GM12878 (cell line): Measurements from ENCODE around the gene SLC31A2. TPM values are rescaled to one million over a fixed set of nuclear protein-coding genes. Genes with fewer than 3 reads are reported as not detected.

Source experiments
- ATAC-seq: fragments of 200-7000 bp; cut with Tn5 transposase; 3 replicates; pipeline ENCODE4 v1.9.1; 2020; ENCODE audit warnings: mild to moderate bottlenecking, moderate library complexity
- BruUV-seq: library from RNA; stranded (reverse); fragments of 400-500 nt; replicated peaks from 2 replicates; lab custom pipeline; 2021; lab: Mats Ljungman, UMichigan
- CTCF ChIA-PET: fragments of 300-600 bp; sonication (Branson Sonifier 250); formaldehyde crosslinking; extraction: SDS; loops from one replicate; lab custom pipeline; 2021; ENCODE audit warnings: inconsistent platforms; lab: Yijun Ruan, JAX
- POLR2A ChIA-PET: fragments of 350-600 bp; formaldehyde crosslinking; extraction: SDS; loops from one replicate; lab custom pipeline; 2021; ENCODE audit warnings: inconsistent platforms; lab: Charles Lee
- RAD21 ChIA-PET: fragments of 300-600 bp; sonication (Branson Sonifier 250); formaldehyde crosslinking; loops from one replicate; lab custom pipeline; 2023; ENCODE audit warnings: antibody characterized with exemption; ENCODE audit not compliant: unreplicated experiment; lab: Charles Lee
- SMC1A ChIA-PET: fragments of 300-600 bp; sonication (Branson Sonifier 250); formaldehyde crosslinking; loops from one replicate; lab custom pipeline; 2023; ENCODE audit not compliant: unreplicated experiment, uncharacterized antibody; lab: Charles Lee
- DNase-seq: peaks from one replicate; pipeline ENCODE4 v3.0.0-alpha.2; 2011; ENCODE audit warnings: low read depth, low spot score
- FAIRE-seq: peaks from 3 replicates; lab custom pipeline; 2011; peaks lifted over from hg19 to GRCh38; lab: Jason Lieb, UNC
- H2AFZ ChIP-seq: 2 replicates; pipeline ENCODE4 v1.6.0; 2011; ENCODE audit warnings: low read depth, low read length, control low read depth; ENCODE audit not compliant: control insufficient read depth
- H3K27ac ChIP-seq: 2 replicates; pipeline ENCODE4 v1.5.1; 2011; ENCODE audit warnings: control low read depth; ENCODE audit not compliant: control insufficient read depth, insufficient read depth
- H3K27me3 ChIP-seq, 2 experiments: replicated peaks in 1 of 2; 2 replicates each; pipeline versions ENCODE4 v1.6.0 to v1.6.1; 2011; ENCODE audit warnings: low read length in 1 of 2; ENCODE audit not compliant: control insufficient read depth in 2 of 2, insufficient read depth in 2 of 2
- H3K36me3 ChIP-seq, 2 experiments: 2 replicates each; pipeline ENCODE4 v1.5.1; 2011; ENCODE audit warnings: low read length in 1 of 2; ENCODE audit not compliant: control insufficient read depth in 2 of 2, insufficient read depth in 2 of 2
- H3K4me1 ChIP-seq: 2 replicates; pipeline ENCODE4 v1.6.1; 2011; ENCODE audit warnings: mild to moderate bottlenecking, low read length, moderate library complexity, mixed read lengths; ENCODE audit not compliant: control insufficient read depth, insufficient read depth
- H3K4me2 ChIP-seq: 2 replicates; pipeline ENCODE4 v1.6.0; 2011; ENCODE audit warnings: control low read depth; ENCODE audit not compliant: control insufficient read depth, insufficient read depth
- H3K4me3 ChIP-seq: fragments of 200-600 bp; sonication (generic); 2 replicates; pipeline ENCODE4 v1.5.1; 2016
- H3K79me2 ChIP-seq: 2 replicates; pipeline ENCODE4 v1.6.0; 2011; ENCODE audit warnings: low read length; ENCODE audit not compliant: control insufficient read depth, insufficient read depth
- H3K9ac ChIP-seq: 2 replicates; pipeline ENCODE4 v1.8.0; 2011; ENCODE audit warnings: low read length, control low read depth, mixed read lengths; ENCODE audit not compliant: control insufficient read depth, insufficient read depth
- H3K9me3 ChIP-seq: replicated peaks from 3 replicates; pipeline ENCODE4 v1.5.1; 2011; ENCODE audit warnings: mild to moderate bottlenecking, low read length; ENCODE audit not compliant: control insufficient read depth, insufficient read depth
- H4K20me1 ChIP-seq: 2 replicates; pipeline ENCODE4 v1.6.0; 2011; ENCODE audit not compliant: control insufficient read depth, insufficient read depth
- BACH1 ChIP-seq: fragments of 450-650 bp; IDR thresholded peaks from 2 replicates; pipeline ENCODE4 v1.6.1; 2017; ENCODE audit warnings: mild to moderate bottlenecking, borderline replicate concordance
- BCL11A ChIP-seq: IDR thresholded peaks from 2 replicates; pipeline ENCODE4 v1.6.1; 2011; ENCODE audit warnings: low read depth, low read length
- HDAC6 ChIP-seq: fragments of 200-600 bp; sonication (generic); IDR thresholded peaks from one replicate; pipeline ENCODE4 v1.8.0; 2017; ENCODE audit warnings: antibody characterized with exemption; ENCODE audit not compliant: unreplicated experiment
- HSF1 ChIP-seq: fragments of 150-350 bp; IDR thresholded peaks from 2 replicates; pipeline ENCODE4 v1.6.1; 2014; ENCODE audit warnings: mild to moderate bottlenecking, low read depth, low read length
- NR2C2 ChIP-seq: IDR thresholded peaks from 2 replicates; pipeline ENCODE4 v1.6.1; 2011; ENCODE audit warnings: borderline replicate concordance, low read depth; ENCODE audit not compliant: control insufficient read depth, insufficient read length
- RFX5 ChIP-seq: IDR thresholded peaks from 2 replicates; pipeline ENCODE4 v1.6.1; 2011; ENCODE audit warnings: low read depth, low read length, improper control_type of control experiment
- SMC3 ChIP-seq: IDR thresholded peaks from 2 replicates; pipeline ENCODE4 v1.6.1; 2011; ENCODE audit warnings: low read length, improper control_type of control experiment, borderline replicate concordance
- SUPT20H ChIP-seq: IDR thresholded peaks from 2 replicates; pipeline ENCODE4 v1.6.1; 2011; ENCODE audit warnings: low read depth, mild to moderate bottlenecking, low read length, moderate library complexity, borderline replicate concordance; ENCODE audit not compliant: control insufficient read depth
- TAF1 ChIP-seq: IDR thresholded peaks from 2 replicates; pipeline ENCODE4 v1.6.1; 2011; ENCODE audit warnings: mild to moderate bottlenecking, low read depth, low read length, borderline replicate concordance
- ZNF592 ChIP-seq: fragments of 450-650 bp; IDR thresholded peaks from 2 replicates; pipeline ENCODE4 v1.6.1; 2017; ENCODE audit warnings: mild to moderate bottlenecking, moderate library complexity
- WGBS: methylation state at CpG from one replicate; pipeline ENCODE4 v1.1.6; 2016; ENCODE audit warnings: low lambda C conversion rate; ENCODE audit not compliant: insufficient replicate concordance, insufficient coverage; ENCODE audit errors: missing lambda C conversion rate; 5-methylcytosine and 5-hydroxymethylcytosine counted together
- in situ Hi-C: fragments of 300-500 bp; cut with MboI; formaldehyde crosslinking; loops from 9 replicates; pipeline ENCODE4 v1.14.3; 2018; ENCODE audit warnings: mixed read lengths
- intact Hi-C: fragments of 100-400 bp; cut with micrococcal nuclease; formaldehyde crosslinking; loops from one replicate; pipeline ENCODE4 v1.14.2; 2022; ENCODE audit not compliant: unreplicated experiment
- polyA plus RNA-seq, 11 experiments: library from polyadenylated mRNA; depleted of rRNA in 4 of 11; unstranded in 6 of 11; stranded (reverse) in 5 of 11; fragments of >200 nt; fragmentation: Nextera tagmentation in 4 of 11; fragmentation: Illumina TruSeq in 1 of 11; extraction: Ambion mirVana in 4 of 11; extraction: Trizol in 1 of 11; gene quantifications; 1 replicate in 1 of 11; 2 replicates in 10 of 11; pipeline versions ENCODE4 v1.2.1 to v1.2.3, GENCODE V29; 2011 to 2016; ENCODE audit warnings: inconsistent platforms in 2 of 11, missing spikeins in 2 of 11, low read depth in 1 of 11
- total RNA-seq, 4 experiments: library from RNA; depleted of rRNA in 3 of 4; stranded (reverse); fragments of >200 nt in 3 of 4; fragmentation: Illumina TruSeq in 1 of 4; extraction: Trizol in 1 of 4; gene quantifications; 2 replicates each; pipeline versions ENCODE4 v1.2.1 to v1.2.3, GENCODE V29; 2013 to 2021

SLC31A2 gene
- total and polyA plus RNA-seq, 10 of the 15 experiments (the other 5 are each of a cell fraction or from before 2014, with no cell fraction given), result 0.09 to 1.9 (median 0.93) TPM

GRCh38 chr9:113152699-113153098 lies 1.9 kb downstream of the SLC31A2 start:
- ChIA-PET POLR2A (interaction anchor here (0.6 kb wide), 1 partner anchor 20 kb away, joined by 3 read pairs; no protein-coding TSS in a partner anchor), RAD21 (interaction anchor here (0.6 kb wide), 1 partner anchor 252 kb away, joined by 3 read pairs; no protein-coding TSS in a partner anchor), CTCF (interaction anchor here (2.5 kb wide), 1 partner anchor 505 kb away, joined by 7 read pairs; no protein-coding TSS in a partner anchor), SMC1A (no interaction called here)
- Histone ChIP-seq H3K9me3 (no peaks in the 10 kb centered on the region), H2AFZ (no peak overlapping the region), H4K20me1 (no peaks in the 10 kb centered on the region; the same call in 1 of the 2 replicates), H3K4me1 (no peaks in the 10 kb centered on the region), H3K27ac (no peak overlapping the region), H3K4me3 (no peak overlapping the region), H3K9ac (no peak overlapping the region), H3K4me2 (no peak overlapping the region), H3K27me3 (no peaks in the 10 kb centered on the region), H3K36me3 (no peaks in the 10 kb centered on the region), H3K79me2 (no peaks in the 10 kb centered on the region)
- no peak for TF ChIP-seq RFX5
- no peak for TF ChIP-seq SUPT20H
- TF ChIP-seq ZNF592, result no peak
- no peak for TF ChIP-seq NR2C2
- TF ChIP-seq BCL11A, result no peak
- no peak for TF ChIP-seq HSF1
- no peak for TF ChIP-seq BACH1
- no peak for TF ChIP-seq HDAC6
- no peak for TF ChIP-seq SMC3
- TF ChIP-seq TAF1, result no peak
- BruUV-seq, result no TSS peak
- ATAC-seq (no peak), DNase-seq (no peak), FAIRE-seq (no peak)
- 84% methylated on average over 3 of the region's 3 CpGs for WGBS
- in situ Hi-C loops (no loop called here), intact Hi-C loops (no loop called here)
